Gastroesophageal sphincter (tissue), 3 donors: ENCODE measurements around the gene CENPX.

Experiments used
- CTCF ChIP-seq, 4 experiments: fragments of 200-600 bp in 2 of 4; fragments of 450-650 bp in 2 of 4; sonication (generic) in 1 of 4; IDR thresholded peaks; one replicate each; pipeline ENCODE4 v1.5.1; 2017 to 2019; ENCODE audit warnings: antibody characterized with exemption in 4 of 4, mild to moderate bottlenecking in 2 of 4, moderate library complexity in 2 of 4
- EP300 ChIP-seq: sonication (generic); formaldehyde crosslinking; IDR thresholded peaks from one replicate; pipeline ENCODE4 v1.6.1; 2017; ENCODE audit warnings: antibody characterized with exemption, mild to moderate bottlenecking
- POLR2A ChIP-seq, 2 donors: fragments of 450-650 bp; IDR thresholded peaks; one replicate each; pipeline ENCODE4 v1.6.1; 2017; ENCODE audit warnings: antibody characterized with exemption in 2 of 2, mild to moderate bottlenecking in 2 of 2, moderate library complexity in 1 of 2
- POLR2AphosphoS5 ChIP-seq: sonication (generic); formaldehyde crosslinking; IDR thresholded peaks from one replicate; pipeline ENCODE4 v1.6.1; 2017; ENCODE audit warnings: antibody characterized with exemption

GRCh38 chr17:81996757-81997441 lies 25.8 kb downstream of the CENPX start:
- TF ChIP-seq POLR2AphosphoS5, result no peak
- no peak for TF ChIP-seq CTCF (IDR thresholded peaks at IDR 0.05)
- TF ChIP-seq POLR2A (IDR thresholded peaks at IDR 0.05), result no peak
- TF ChIP-seq EP300, result no peak
